HG02943 (cell line): ENCODE results near the gene MICAL2.

Experiments used
- ATAC-seq: cut with Tn5 transposase; IDR thresholded peaks from one replicate; pipeline ENCODE4 v1.9.1; 2021; ENCODE audit warnings: mild to moderate bottlenecking, low read depth, moderate library complexity; ENCODE audit not compliant: unreplicated experiment

MICAL2 gene

GRCh38 chr11:12182676-12183541, 72.5 kb downstream of the MICAL2 start:
- no peak for ATAC-seq

DNA sequence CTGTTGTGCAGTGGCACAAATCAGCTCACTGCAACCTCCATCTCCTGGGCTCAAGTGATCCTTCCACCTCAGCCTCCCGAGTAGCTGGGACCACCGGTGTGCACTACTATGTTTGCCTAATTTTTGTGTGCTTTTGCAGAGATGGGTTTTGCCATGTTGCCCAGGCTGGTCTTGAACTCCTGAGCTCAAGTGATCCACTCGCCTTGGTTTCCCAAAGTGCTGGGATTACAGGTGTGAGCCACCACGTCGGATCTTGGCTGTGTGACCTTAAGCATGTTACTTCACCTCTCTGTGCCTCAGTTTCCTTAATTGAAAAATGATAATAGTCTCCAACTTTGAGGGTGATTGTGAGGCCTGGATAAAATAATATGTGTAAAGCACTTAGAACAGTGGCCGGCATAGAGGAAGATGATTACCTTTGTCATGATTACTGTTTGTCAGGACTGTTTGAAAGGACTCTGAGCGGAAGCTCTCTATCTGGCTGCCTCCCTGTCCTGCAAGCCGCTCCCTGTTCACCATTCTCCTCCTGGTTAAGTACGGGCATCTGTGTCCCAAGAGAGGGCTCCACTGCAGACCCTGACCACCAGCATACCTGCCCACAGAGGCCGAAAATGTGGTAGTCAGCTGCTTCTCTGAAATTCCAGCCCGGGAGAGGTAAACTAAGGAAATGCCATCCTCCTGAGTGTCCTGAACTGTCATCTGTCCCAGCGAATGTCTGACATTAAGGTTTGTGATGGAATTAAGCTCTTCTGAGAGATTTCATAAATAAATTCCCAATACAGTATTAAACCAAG, 73.6 kb downstream of the MICAL2 start:
- ATAC-seq: no peak

DNA sequence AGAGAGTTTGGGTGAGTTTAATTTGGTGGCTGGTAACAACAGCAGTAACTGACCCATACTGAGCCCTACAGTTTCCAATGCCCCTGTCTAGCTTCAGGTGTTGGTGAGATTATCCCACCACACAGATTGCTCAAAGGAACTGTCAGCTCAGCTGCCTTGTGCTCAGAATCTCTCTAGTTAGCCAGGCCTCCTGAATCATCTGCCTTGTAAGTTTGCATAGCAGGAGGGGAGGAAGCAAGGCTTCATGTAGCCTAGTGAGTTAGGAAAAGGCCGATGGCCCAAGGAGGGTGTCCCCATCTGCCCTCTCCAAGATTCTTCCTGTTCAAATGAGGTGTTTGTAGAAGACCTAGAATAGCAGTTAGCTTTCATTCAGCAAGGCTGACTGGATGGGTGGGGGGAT, 74.3 kb downstream of the MICAL2 start:
- no peak for ATAC-seq

DNA sequence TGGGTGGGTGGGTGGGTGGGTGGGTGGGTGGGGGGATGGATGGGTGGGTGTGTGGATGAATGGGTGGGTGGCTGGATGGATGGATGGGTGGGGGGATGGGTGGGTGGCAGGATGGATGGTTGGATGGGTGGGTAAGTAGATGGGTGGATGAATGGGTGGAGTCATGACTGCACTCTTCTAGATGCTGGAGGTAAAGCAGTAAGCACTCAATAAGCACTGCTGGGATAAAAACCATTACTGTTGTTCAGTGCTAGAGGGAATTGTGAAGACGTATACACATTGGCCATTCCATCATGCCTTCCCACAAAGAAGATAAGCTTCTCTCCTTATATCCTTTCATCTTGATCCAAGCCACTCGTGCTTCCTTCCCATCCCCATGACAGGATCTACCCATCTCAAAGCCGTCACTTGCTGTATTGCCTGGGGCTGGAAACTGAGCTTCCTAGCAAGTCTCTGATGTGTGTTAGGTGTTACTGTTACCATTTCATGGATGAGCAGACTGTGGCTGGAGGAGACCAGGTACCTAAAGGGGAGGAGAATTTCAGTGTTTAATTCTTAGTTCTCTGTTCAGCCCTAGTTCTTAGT, 74.8 kb downstream of the MICAL2 start:
- no peak for ATAC-seq

GRCh38 chr11:12185914-12186313, 75.5 kb downstream of the MICAL2 start:
- ATAC-seq: no peak

DNA sequence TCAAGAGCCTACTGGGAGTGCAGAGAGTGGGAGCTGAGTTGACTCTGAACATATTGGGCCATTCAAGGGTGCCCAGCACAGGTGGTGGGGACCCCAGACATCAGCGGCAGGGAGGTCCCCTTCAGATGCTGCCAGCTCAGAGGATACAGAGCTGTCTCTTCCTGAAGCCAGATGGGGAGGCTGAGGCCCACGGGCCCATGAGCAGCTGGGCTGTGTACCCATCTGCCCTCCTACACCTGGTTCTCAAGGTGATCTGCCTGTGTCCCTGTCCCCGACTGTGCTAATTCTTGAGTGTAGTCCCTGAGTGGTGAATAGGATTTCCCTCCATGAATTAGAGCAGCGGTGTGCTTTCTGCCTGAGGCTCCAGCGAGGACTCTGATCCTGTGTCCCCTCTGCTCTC, 76.3 kb downstream of the MICAL2 start:
- ATAC-seq: no peak

GRCh38 chr11:12187399-12187798, 77.0 kb downstream of the MICAL2 start:
- ATAC-seq: no peak

- ATAC-seq: no peak
These were observed 78.3 kb downstream of the MICAL2 start for GRCh38 chr11:12188548-12189317.

DNA sequence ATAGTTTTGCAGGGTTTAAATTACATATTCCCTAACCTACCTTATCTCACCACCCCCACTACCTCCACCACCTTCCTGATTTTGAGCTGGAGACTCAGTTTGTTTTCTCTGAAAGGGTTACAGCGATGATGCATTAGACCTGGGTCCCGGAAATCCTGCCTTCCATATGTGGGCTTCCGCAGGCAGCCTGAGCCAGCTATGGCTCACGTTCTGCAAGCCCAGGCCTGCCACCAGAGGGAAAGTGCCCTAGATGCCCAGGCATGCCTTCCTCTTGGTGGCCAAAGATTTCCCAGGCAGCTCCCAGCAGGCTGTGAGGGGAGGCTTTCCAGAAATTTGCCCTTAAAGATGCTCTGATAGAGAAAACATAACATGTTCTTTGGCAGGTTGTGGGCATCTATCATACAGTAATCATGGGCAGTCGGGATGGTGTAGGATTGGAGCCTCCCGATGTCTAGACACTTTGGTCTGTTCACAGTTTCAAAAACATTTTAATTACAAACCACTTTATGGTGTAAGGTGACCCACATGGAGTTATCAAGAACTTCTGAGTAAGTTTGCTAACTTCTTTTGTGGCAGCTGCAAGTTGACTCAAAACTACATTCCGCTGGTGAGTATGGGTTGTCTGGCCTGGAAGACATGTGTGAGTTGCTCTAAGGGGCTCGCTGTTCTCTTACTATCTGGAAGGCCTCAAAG, 79.3 kb downstream of the MICAL2 start:
- ATAC-seq: no peak

DNA sequence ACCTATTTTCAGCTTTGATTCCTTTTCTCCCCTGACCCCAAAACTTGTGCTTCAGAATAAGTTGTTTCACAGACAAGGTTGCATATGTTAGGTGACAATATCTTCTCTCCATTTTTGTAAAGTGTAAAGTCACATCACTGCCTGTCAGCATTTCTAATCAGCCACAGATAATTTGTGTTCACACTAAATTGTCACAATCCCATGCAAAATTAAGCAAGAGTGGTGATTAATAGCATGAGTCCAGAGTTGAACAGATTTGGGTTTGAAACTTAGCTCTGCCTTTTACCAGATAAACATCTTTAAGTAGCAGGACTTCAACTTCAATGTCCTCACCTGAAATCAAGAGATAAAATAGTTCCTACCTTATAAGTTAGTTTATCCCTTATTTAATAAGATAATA, 80.1 kb downstream of the MICAL2 start:
- ATAC-seq: no peak

- ATAC-seq: no peak
These were observed 82.6 kb downstream of the MICAL2 start for GRCh38 chr11:12192794-12193514.

DNA sequence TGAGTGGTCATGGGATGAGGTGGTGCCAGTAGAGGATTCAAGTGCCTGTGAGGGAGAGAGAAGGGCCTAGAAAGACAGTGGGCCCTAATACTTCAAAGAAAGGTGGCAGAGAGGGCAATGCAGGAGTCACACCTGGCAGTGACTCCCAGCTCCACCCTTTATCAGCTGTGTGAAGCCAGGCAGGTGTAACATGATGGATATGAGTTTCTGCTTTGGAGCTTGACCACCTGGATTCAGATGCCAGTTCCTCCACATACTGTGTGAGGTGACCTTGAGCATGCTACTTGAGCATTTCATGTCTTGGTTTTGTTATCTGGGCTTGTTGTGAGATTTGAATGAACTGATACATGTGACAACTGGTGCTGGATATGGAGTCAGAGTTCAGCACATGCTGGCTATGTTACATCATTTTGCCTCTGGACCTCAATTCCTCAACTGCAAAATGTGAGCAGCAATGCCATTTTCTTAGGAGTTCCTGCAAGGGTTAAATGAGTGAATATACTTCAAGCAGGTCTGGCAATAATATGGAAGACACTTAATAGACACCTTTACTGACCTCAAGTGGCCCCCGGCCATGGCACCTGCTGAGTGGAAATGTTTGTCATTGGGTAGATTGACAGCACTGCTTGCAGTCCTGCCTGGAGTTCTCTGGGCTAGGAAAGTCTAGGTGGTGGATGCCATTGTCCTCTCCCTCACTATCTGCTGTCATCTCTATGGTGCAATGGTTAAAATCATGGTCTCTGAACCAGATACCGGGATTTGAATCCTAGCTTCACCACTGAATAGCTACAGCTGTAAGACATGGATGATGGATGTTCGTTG, 83.3 kb downstream of the MICAL2 start:
- no peak for ATAC-seq

DNA sequence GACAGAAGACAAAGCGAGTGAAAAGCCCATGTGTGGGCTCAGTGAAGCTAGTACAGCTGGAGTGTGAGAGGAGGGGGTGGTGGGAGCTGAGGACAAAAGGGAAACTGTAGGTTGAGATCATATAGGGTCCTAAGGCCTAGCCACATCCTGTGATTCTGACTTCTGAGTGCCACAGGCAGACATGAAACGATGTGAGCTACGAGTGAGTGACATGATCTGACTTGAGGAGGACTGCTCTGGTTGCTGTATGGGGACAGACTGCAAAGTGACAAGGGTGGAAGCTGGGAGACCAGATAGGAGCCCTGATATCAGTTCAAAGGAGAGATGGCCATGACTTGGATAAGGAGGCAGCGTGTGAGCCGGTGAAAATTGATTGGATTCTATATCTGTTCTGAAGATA, 85.4 kb downstream of the MICAL2 start:
- peak; percentile 80 for ATAC-seq

GRCh38 chr11:12196308-12196707, 85.9 kb downstream of the MICAL2 start:
- ATAC-seq: no peak

DNA sequence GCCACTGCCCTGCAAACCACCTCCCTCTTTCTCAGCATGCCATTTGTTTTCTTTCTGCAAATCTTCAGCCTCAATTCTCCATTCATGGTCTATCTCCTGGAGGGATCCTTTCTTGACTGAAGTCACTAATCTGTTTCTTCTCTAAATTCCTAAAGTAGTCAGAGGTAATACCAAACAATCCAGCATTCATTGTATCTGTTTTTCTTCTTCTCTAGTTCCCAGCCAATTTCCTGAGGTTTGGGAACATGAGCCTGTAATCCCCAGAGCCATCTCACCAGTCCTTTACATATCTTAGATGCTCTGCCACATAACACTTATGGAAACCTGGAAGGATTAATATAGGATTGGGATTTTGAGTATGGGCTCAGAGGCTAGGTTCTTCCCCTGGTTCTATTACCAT, 86.5 kb downstream of the MICAL2 start:
- no peak for ATAC-seq

DNA sequence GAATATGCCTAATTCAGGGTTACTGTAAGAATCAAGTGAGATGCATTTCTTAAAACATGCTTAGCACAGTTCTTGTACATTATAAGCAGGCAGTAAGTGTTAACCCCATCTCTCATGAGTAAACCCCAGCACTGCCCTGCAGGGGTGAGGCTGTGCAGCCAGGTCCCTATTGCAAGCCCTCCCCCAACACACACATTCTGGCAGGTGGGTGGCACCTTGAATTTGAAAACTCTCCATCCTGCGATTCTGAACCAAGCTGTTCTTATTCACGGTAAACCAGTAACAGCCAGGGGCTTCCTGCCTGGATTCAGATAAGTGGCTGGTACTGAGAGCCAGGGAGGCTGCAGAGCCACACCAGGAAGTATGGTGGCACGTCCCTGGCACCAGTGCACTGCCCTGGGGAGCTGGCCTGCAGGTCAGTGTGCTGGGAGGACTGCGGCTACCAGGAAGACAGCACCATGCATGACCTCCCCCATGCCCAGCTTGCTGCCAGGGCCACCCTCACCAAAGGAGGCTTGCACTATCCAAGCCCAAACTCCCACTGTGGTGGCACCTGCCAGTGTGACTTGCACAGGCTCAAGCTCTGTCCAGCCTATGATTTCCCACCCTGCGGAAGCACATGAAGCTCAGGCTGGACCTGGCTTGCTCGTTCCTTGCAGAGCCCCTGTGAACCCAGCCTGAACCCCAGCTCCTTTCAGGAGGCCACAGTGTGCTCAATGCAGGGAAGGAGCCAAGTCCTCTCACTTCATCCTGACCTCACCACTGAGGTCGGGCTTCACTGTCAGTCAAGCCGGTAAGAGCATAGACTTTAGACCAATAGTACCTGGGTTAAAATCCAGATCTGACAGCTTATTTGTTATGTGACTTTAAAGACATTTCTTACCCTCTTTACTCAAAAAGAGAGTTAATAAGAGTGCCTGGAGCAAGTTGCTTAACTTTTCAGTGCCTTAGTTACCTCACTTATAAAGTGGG, 88.1 kb downstream of the MICAL2 start:
- ATAC-seq: no peak

- no peak for ATAC-seq
These were observed 89.0 kb downstream of the MICAL2 start for GRCh38 chr11:12199231-12199948.
